ENCODE data around the gene GALNT18.

DNA sequence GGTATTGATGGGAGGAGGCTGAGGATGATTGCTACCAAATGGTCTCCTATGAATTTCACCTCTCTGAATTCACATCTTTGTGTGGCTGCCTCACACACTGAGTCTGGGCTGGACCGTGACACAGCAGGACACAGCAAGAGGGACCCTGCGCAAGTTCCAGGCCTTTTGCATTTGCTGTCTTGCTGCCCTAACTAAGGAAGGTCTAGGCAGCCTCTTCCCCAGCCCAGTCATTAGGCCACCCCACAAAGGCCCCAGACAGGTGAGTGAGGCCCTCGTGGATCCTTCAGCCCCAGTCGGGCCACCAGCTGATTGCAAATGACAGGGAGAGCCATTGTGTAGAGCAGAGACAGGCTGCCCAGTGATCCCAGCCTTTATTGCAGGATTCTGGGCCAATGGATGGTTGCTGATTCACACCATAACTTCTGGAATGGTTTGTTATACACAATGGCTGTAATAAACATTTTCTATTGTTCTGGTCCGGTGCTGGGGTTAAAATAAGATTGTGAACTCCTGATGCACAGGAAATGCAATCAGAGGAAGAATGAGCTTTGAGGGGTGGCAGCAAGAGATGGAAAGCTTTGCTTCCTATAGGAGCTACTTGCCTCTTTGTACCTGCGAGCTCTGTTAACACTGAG is 240.2 kb downstream of the GALNT18 start:
- no peak for TF ChIP-seq ESRRG (CRISPR knock-in tag; IDR thresholded peaks at IDR 0.05)
- TF ChIP-seq OSR1 (CRISPR knock-in tag; IDR thresholded peaks at IDR 0.05): no peak
- TF ChIP-seq ZNF565 (CRISPR knock-in tag; conservative IDR thresholded peaks at IDR 0.05; ENCODE audit: low read depth): no peak
- no peak for TF ChIP-seq ZFP30 (CRISPR knock-in tag; IDR thresholded peaks at IDR 0.05)
- TF ChIP-seq, protein P1, sequence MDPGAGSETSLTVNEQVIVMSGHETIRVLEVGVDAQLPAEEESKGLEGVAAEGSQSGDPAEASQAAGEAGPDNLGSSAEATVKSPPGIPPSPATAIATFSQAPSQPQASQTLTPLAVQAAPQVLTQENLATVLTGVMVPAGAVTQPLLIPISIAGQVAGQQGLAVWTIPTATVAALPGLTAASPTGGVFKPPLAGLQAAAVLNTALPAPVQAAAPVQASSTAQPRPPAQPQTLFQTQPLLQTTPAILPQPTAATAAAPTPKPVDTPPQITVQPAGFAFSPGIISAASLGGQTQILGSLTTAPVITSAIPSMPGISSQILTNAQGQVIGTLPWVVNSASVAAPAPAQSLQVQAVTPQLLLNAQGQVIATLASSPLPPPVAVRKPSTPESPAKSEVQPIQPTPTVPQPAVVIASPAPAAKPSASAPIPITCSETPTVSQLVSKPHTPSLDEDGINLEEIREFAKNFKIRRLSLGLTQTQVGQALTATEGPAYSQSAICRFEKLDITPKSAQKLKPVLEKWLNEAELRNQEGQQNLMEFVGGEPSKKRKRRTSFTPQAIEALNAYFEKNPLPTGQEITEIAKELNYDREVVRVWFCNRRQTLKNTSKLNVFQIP (CRISPR knock-in tag; IDR thresholded peaks at IDR 0.05; ENCODE audit: borderline replicate concordance, low read depth): no peak
- no peak for TF ChIP-seq SNAI2 (CRISPR knock-in tag; IDR thresholded peaks at IDR 0.05)
- TF ChIP-seq ISL1 (CRISPR knock-in tag; IDR thresholded peaks at IDR 0.05): no peak
- TF ChIP-seq, protein P2, sequence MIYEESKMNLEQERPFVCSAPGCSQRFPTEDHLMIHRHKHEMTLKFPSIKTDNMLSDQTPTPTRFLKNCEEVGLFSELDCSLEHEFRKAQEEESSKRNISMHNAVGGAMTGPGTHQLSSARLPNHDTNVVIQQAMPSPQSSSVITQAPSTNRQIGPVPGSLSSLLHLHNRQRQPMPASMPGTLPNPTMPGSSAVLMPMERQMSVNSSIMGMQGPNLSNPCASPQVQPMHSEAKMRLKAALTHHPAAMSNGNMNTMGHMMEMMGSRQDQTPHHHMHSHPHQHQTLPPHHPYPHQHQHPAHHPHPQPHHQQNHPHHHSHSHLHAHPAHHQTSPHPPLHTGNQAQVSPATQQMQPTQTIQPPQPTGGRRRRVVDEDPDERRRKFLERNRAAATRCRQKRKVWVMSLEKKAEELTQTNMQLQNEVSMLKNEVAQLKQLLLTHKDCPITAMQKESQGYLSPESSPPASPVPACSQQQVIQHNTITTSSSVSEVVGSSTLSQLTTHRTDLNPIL (CRISPR knock-in tag; IDR thresholded peaks at IDR 0.05; ENCODE audit: low read depth): no peak
- no peak for TF ChIP-seq RARB (CRISPR knock-in tag; IDR thresholded peaks at IDR 0.05)
- TF ChIP-seq, protein P3, sequence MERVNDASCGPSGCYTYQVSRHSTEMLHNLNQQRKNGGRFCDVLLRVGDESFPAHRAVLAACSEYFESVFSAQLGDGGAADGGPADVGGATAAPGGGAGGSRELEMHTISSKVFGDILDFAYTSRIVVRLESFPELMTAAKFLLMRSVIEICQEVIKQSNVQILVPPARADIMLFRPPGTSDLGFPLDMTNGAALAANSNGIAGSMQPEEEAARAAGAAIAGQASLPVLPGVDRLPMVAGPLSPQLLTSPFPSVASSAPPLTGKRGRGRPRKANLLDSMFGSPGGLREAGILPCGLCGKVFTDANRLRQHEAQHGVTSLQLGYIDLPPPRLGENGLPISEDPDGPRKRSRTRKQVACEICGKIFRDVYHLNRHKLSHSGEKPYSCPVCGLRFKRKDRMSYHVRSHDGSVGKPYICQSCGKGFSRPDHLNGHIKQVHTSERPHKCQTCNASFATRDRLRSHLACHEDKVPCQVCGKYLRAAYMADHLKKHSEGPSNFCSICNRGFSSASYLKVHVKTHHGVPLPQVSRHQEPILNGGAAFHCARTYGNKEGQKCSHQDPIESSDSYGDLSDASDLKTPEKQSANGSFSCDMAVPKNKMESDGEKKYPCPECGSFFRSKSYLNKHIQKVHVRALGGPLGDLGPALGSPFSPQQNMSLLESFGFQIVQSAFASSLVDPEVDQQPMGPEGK (CRISPR knock-in tag; IDR thresholded peaks at IDR 0.05; ENCODE audit: borderline replicate concordance): no peak

Measured in SK-N-SH treated with all-trans-retinoic acid at 6 μM for 48 hours (cell line).